Measurements from ENCODE around the gene HNF1B.

GRCh38 chr17:37678036-37678435, 66.8 kb downstream of the HNF1B start:
- TF ChIP-seq CTCF (IDR thresholded peaks at IDR 0.05) (no peak), POLR2A (IDR thresholded peaks at IDR 0.05) (no peak)

Measured in uterus (tissue), 2 donors.